H1 (cell line): ENCODE results near the gene ALLC. TPM values are rescaled to one million over a fixed set of nuclear protein-coding genes. Genes with fewer than 3 reads are reported as not detected.

Source experiments
- CTCF ChIA-PET: fragments of 300-600 bp; sonication (Branson Sonifier 250); formaldehyde crosslinking; loops from one replicate; lab custom pipeline; 2021; ENCODE audit not compliant: partially characterized antibody; lab: Charles Lee
- POLR2A ChIA-PET: fragments of 300-600 bp; sonication (Branson Sonifier 250); formaldehyde crosslinking; loops from one replicate; lab custom pipeline; 2021; ENCODE audit warnings: inconsistent platforms; ENCODE audit not compliant: partially characterized antibody; lab: Charles Lee
- DNase-seq, 2 experiments: peaks; one replicate each; pipeline versions ENCODE4 v3.0.0 to v3.0.0-alpha.2; 2010 to 2022; ENCODE audit warnings: low spot score in 2 of 2, low read depth in 1 of 2, mixed read lengths in 1 of 2
- FAIRE-seq: peaks from 2 replicates; lab custom pipeline; 2011; peaks lifted over from hg19 to GRCh38; lab: Jason Lieb, UNC
- H2AFZ ChIP-seq: 2 replicates; pipeline ENCODE4 v1.8.1; 2012; ENCODE audit warnings: low read length, inconsistent platforms
- H2AK5ac ChIP-seq: 2 replicates; pipeline ENCODE4 v1.6.1; 2013; ENCODE audit warnings: low read depth, low read length
- H2BK120ac ChIP-seq: replicated peaks from 2 replicates; pipeline ENCODE3; 2013; ENCODE audit warnings: low read depth, low read length, inconsistent platforms
- H2BK12ac ChIP-seq: 2 replicates; pipeline ENCODE4 v1.6.1; 2013; ENCODE audit warnings: low read depth, low read length
- H2BK15ac ChIP-seq: 2 replicates; pipeline ENCODE4 v1.6.1; 2013; ENCODE audit warnings: low read length
- H2BK20ac ChIP-seq: 2 replicates; pipeline ENCODE4 v1.6.1; 2013; ENCODE audit warnings: low read length
- H2BK5ac ChIP-seq: 2 replicates; pipeline ENCODE4 v1.6.1; 2013; ENCODE audit warnings: low read depth, low read length
- H3K14ac ChIP-seq: 2 replicates; pipeline ENCODE4 v1.6.1; 2013; ENCODE audit warnings: inconsistent platforms; ENCODE audit not compliant: insufficient read length
- H3K18ac ChIP-seq: 2 replicates; pipeline ENCODE4 v1.6.1; 2013; ENCODE audit warnings: low read length; ENCODE audit errors: extremely low read depth
- H3K23ac ChIP-seq: 2 replicates; pipeline ENCODE4 v1.6.1; 2013; ENCODE audit warnings: inconsistent platforms; ENCODE audit not compliant: insufficient read length
- H3K23me2 ChIP-seq: 2 replicates; pipeline ENCODE4 v1.6.1; 2013; ENCODE audit warnings: low read depth, low read length
- H3K27ac ChIP-seq: 2 replicates; pipeline ENCODE4 v1.6.1; 2011; ENCODE audit warnings: low read depth, low read length, inconsistent platforms
- H3K27me3 ChIP-seq, 4 experiments: replicated peaks in 1 of 4; 1 replicate in 1 of 4; 2 replicates in 3 of 4; pipeline versions ENCODE4 v1.6.1 to v1.8.1; 2011 to 2013; ENCODE audit warnings: low read length in 3 of 4, mild to moderate bottlenecking in 3 of 4, inconsistent platforms in 2 of 4, mixed read lengths in 2 of 4, moderate library complexity in 1 of 4; ENCODE audit not compliant: control insufficient read depth in 3 of 4, insufficient read depth in 3 of 4; ENCODE audit errors: extremely low read depth in 1 of 4
- H3K36me3 ChIP-seq, 4 experiments: 2 replicates each; pipeline versions ENCODE4 v1.6.1 to v1.8.1; 2011 to 2013; ENCODE audit warnings: mild to moderate bottlenecking in 4 of 4, low read length in 3 of 4, moderate library complexity in 2 of 4, control low read depth in 1 of 4, inconsistent platforms in 1 of 4; ENCODE audit not compliant: insufficient read depth in 4 of 4, control insufficient read depth in 2 of 4
- H3K4ac ChIP-seq: replicated peaks from 2 replicates; pipeline ENCODE3; 2013; ENCODE audit warnings: low read length, low read depth, mixed read lengths, inconsistent platforms; ENCODE audit not compliant: insufficient read length
- H3K4me1 ChIP-seq, 4 experiments: replicated peaks in 1 of 4; 1 replicate in 1 of 4; 2 replicates in 3 of 4; pipeline versions ENCODE4 v1.6.1 to v1.8.1; 2011 to 2013; ENCODE audit warnings: low read length in 3 of 4, inconsistent platforms in 2 of 4, mixed read lengths in 1 of 4; ENCODE audit not compliant: insufficient read depth in 4 of 4, control insufficient read depth in 3 of 4
- H3K4me2 ChIP-seq, 2 experiments: 2 replicates each; pipeline versions ENCODE4 v1.6.1 to v1.8.1; 2011 to 2013; ENCODE audit warnings: low read depth in 2 of 2, low read length in 2 of 2, control low read depth in 1 of 2, inconsistent platforms in 1 of 2, mild to moderate bottlenecking in 1 of 2; ENCODE audit not compliant: insufficient read depth in 1 of 2
- H3K4me3 ChIP-seq, 4 experiments: fragments of 200-600, 300-600 bp in 1 of 4; sonication (generic), shearing (Covaris generic), sonication (Bioruptor Twin) in 1 of 4; 2 replicates each; pipeline versions ENCODE4 v1.5.1 to v1.8.1; 2011 to 2016; ENCODE audit warnings: low read length in 4 of 4, low read depth in 3 of 4, control low read depth in 2 of 4, inconsistent platforms in 2 of 4, mild to moderate bottlenecking in 2 of 4, mixed read lengths in 1 of 4, moderate library complexity in 1 of 4; ENCODE audit not compliant: insufficient read depth in 2 of 4; ENCODE audit errors: extremely low read depth in 1 of 4
- H3K56ac ChIP-seq: replicated peaks from 2 replicates; pipeline ENCODE3; 2013; ENCODE audit warnings: low read depth, mild to moderate bottlenecking, mixed read lengths, low read length, inconsistent platforms; ENCODE audit not compliant: insufficient read length
- H3K79me1 ChIP-seq: 2 replicates; pipeline ENCODE4 v1.6.1; 2013; ENCODE audit warnings: low read depth, low read length, control low read depth
- H3K79me2 ChIP-seq, 2 experiments: 2 replicates each; pipeline versions ENCODE4 v1.6.1 to v1.8.1; 2012 to 2013; ENCODE audit warnings: low read length in 2 of 2, mild to moderate bottlenecking in 2 of 2, inconsistent platforms in 1 of 2; ENCODE audit not compliant: insufficient read depth in 2 of 2, control insufficient read depth in 1 of 2
- H3K9ac ChIP-seq, 4 experiments: replicated peaks in 1 of 4; 1 replicate in 1 of 4; 2 replicates in 3 of 4; pipeline versions ENCODE4 v1.6.1 to v1.8.1; 2011 to 2013; ENCODE audit warnings: low read depth in 3 of 4, low read length in 3 of 4, control low read depth in 2 of 4, mild to moderate bottlenecking in 2 of 4, moderate library complexity in 2 of 4, inconsistent platforms in 1 of 4; ENCODE audit errors: extremely low read depth in 1 of 4
- H3K9me3 ChIP-seq, 2 experiments: 2 replicates each; pipeline versions ENCODE4 v1.6.1 to v1.8.1; 2012 to 2013; ENCODE audit warnings: mild to moderate bottlenecking in 2 of 2, moderate library complexity in 2 of 2, control low read depth in 1 of 2, inconsistent platforms in 1 of 2, low read depth in 1 of 2, low read length in 1 of 2, mixed read lengths in 1 of 2; ENCODE audit not compliant: insufficient read depth in 2 of 2
- H4K20me1 ChIP-seq, 2 experiments: replicated peaks in 1 of 2; 2 replicates each; pipeline versions ENCODE3 to v1.8.1; 2011 to 2013; ENCODE audit warnings: inconsistent platforms in 2 of 2, low read length in 2 of 2, mild to moderate bottlenecking in 1 of 2; ENCODE audit not compliant: insufficient read depth in 2 of 2, control insufficient read depth in 1 of 2
- H4K5ac ChIP-seq: 2 replicates; pipeline ENCODE4 v1.6.1; 2013; ENCODE audit warnings: low read length, low read depth, mixed read lengths, inconsistent platforms; ENCODE audit not compliant: insufficient read length
- H4K8ac ChIP-seq: 2 replicates; pipeline ENCODE4 v1.8.0; 2013; ENCODE audit warnings: mild to moderate bottlenecking, moderate library complexity, low read length, inconsistent platforms; ENCODE audit not compliant: insufficient read depth; ENCODE audit errors: extremely low read depth
- H4K91ac ChIP-seq: replicated peaks from 2 replicates; pipeline ENCODE3; 2013; ENCODE audit warnings: low read length, mixed read lengths, inconsistent platforms; ENCODE audit not compliant: insufficient read length
- ATF2 ChIP-seq: IDR thresholded peaks from 2 replicates; pipeline ENCODE4 v1.6.1; 2012; ENCODE audit warnings: low read length, inconsistent platforms
- FOSL1 ChIP-seq: IDR thresholded peaks from 2 replicates; pipeline ENCODE4 v1.6.1; 2011; ENCODE audit warnings: mild to moderate bottlenecking, low read depth, low read length, moderate library complexity; ENCODE audit not compliant: insufficient read depth
- MAFK ChIP-seq: IDR thresholded peaks from 2 replicates; pipeline ENCODE4 v1.6.1; 2012; ENCODE audit warnings: low read depth, mild to moderate bottlenecking, improper control_type of control experiment, low read length
- RFX5 ChIP-seq: IDR thresholded peaks from 2 replicates; pipeline ENCODE4 v1.6.1; 2011; ENCODE audit warnings: low read depth, low read length, improper control_type of control experiment, borderline replicate concordance
- RNF2 ChIP-seq: fragments of 200-900, 300-1000 bp; sonication (generic); IDR thresholded peaks from 2 replicates; pipeline ENCODE4 v1.7.1; 2016; ENCODE audit warnings: borderline replicate concordance, low read depth, mild to moderate bottlenecking, antibody characterized with exemption, low read length; ENCODE audit not compliant: poor library complexity, severe bottlenecking; ENCODE audit errors: missing control alignments
- SAP30 ChIP-seq: fragments of 300-600 bp; sonication (generic); IDR thresholded peaks from 2 replicates; pipeline ENCODE4 v1.7.1; 2012; ENCODE audit warnings: low read length, moderate library complexity, mild to moderate bottlenecking, inconsistent platforms; ENCODE audit not compliant: insufficient read depth, insufficient replicate concordance
- TCF12 ChIP-seq: IDR thresholded peaks from 2 replicates; pipeline ENCODE4 v1.6.1; 2011; ENCODE audit warnings: low read depth, mild to moderate bottlenecking, low read length
- ZNF274 ChIP-seq: IDR thresholded peaks from 2 replicates; pipeline ENCODE4 v1.7.0; 2012; ENCODE audit warnings: low read length, borderline replicate concordance; ENCODE audit errors: extremely low read depth
- WGBS, 2 experiments: shearing (Covaris generic) in 1 of 2; methylation state at CpG; one replicate each; pipeline versions ENCODE4 v1.1.6 to v1.1.7; 2013 to 2015; ENCODE audit warnings: low lambda C conversion rate in 2 of 2, mixed read lengths in 2 of 2, inconsistent platforms in 1 of 2, low coverage in 1 of 2, missing lambda C conversion rate in 1 of 2; ENCODE audit not compliant: insufficient replicate concordance in 2 of 2, insufficient coverage in 1 of 2, insufficient read length in 1 of 2; ENCODE audit errors: extremely low coverage in 1 of 2, missing lambda C conversion rate in 1 of 2; 5-methylcytosine and 5-hydroxymethylcytosine counted together
- polyA plus RNA-seq, 7 experiments: library from polyadenylated mRNA; depleted of rRNA in 3 of 7; stranded (reverse) in 5 of 7; unstranded in 2 of 7; fragments of >200 nt in 5 of 7; fragments of 200-250 nt in 2 of 7; gene quantifications; 1 replicate in 5 of 7; 2 replicates in 1 of 7; 4 replicates in 1 of 7; pipeline versions ENCODE4 v1.2.1 to v1.2.3, GENCODE V29; 2011 to 2013; ENCODE audit warnings: missing spikeins in 2 of 7, mixed read lengths in 2 of 7
- total RNA-seq: library from RNA; stranded (reverse); fragmentation: NEBNext Ultra II Directional; extraction: Animal tissue kit (Norgen Biotek cat#: 25700); gene quantifications from 2 replicates; pipeline ENCODE4 v1.2.1, GENCODE V29; 2021

The ALLC gene
- total and polyA plus RNA-seq, 2 of the 8 experiments (the other 6 are each of a cell fraction or from before 2014, with no cell fraction given) = not detected

GRCh38 chr2:3650140-3650920 lies 7.7 kb upstream of the ALLC start:
- 78% methylated on average over 20 of the region's 20 CpGs; no CpG with 5 or more reads in 1 of the 2 experiments for WGBS, 2 experiments
- Histone ChIP-seq H3K27ac (no peak overlapping the region), H2BK15ac (0 out of 2 replicates have a peak overlapping the region, but pooled peaks have one; percentile 1), H3K36me3 (no peaks in the 10 kb centered on the region), H4K20me1 (no peaks in the 10 kb centered on the region), H2BK12ac (peak overlapping the region; percentile 35; the same call in 1 of the 2 replicates), H3K4me1 (peaks cover 0 to 14% (median 8%) of the 10 kb centered on the region in 4 experiments; a peak in 6 of 7 replicates), H3K79me2 (no peaks in the 10 kb centered on the region), H2BK5ac (no peak overlapping the region), H3K18ac (no peak overlapping the region), H3K4ac (no peak overlapping the region), H4K8ac (no peak overlapping the region), H3K4me3 (0 out of 8 replicates have a peak overlapping the region, but pooled peaks of 1 of the 4 experiments have one; percentile 32), H2AK5ac (no peak overlapping the region), H3K56ac (no peak overlapping the region), H3K79me1 (no peaks in the 10 kb centered on the region; the same call in 1 of the 2 replicates), H3K14ac (no peak overlapping the region), H2BK20ac (no peak overlapping the region), H3K27me3 (peaks cover 0 to 2% (median 0%) of the 10 kb centered on the region in 4 experiments; a peak in 1 of 7 replicates), H3K23me2 (peaks cover 7% of the 10 kb centered on the region; the same call in 1 of the 2 replicates), H4K5ac (no peak overlapping the region), H3K9me3 (no peaks in the 10 kb centered on the region; a peak in 1 of 4 replicates), H2BK120ac (no peak overlapping the region), H3K4me2 (peak overlapping the region in 1 of 2 experiments; percentile 56; a peak in 1 of 4 replicates), H4K91ac (no peak overlapping the region), H3K9ac (no peak overlapping the region), H3K23ac (no peak overlapping the region), H2AFZ (no peak overlapping the region)
- ChIA-PET POLR2A (interaction anchor here (1.1 to 4.6 kb wide), 8 partner anchors 8 to 122 kb away, joined by 4 to 34 read pairs (median 10); partner anchors contain the start of genes COLEC11 and RNASEH1), CTCF (interaction anchor here (0.6 to 3.3 kb wide), 14 partner anchors 8 to 604 kb away, joined by 3 to 20 read pairs (median 8); no protein-coding TSS in a partner anchor)
- no peak for DNase-seq
- no peak for FAIRE-seq
- TF ChIP-seq ZNF274 (no peak), RNF2 (no peak), TCF12 (no peak), FOSL1 (no peak), MAFK (no peak), RFX5 (no peak), ATF2 (no peak), SAP30 (no peak)
